Activated T-cell treated with anti-CD3 and anti-CD28 coated beads for 48 hours (primary cell): ENCODE data around the gene CNNM2.
"Not testable (repeated sequence)": the region's sequence is repeated elsewhere in the genome, so short reads cannot be mapped to it uniquely, and the experiment has no call there.

ENCODE experiments used
- DNase-seq: peaks from one replicate; pipeline ENCODE4 v3.0.0-alpha.2; 2020; ENCODE audit warnings: low read depth

The CNNM2 gene

DNA sequence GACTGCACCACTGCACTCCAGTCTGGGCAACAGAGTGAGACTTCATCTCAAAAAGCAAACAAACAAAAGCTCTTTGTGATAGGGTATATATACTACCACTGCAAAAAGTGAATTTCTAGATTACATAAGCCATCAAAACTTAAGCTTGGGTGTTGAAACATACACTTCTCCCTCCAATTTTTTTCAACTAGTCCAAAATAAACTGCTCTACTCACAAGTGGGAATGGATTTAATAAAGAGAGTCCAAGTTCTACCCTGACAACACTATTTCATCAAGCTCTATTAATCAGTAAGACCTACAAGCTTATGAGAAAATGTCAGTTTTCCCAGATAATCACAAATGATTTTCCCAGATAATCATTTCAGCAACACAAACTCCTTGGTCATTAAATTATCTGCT, 192.3 kb downstream of the CNNM2 start:
- no peak for DNase-seq

DNA sequence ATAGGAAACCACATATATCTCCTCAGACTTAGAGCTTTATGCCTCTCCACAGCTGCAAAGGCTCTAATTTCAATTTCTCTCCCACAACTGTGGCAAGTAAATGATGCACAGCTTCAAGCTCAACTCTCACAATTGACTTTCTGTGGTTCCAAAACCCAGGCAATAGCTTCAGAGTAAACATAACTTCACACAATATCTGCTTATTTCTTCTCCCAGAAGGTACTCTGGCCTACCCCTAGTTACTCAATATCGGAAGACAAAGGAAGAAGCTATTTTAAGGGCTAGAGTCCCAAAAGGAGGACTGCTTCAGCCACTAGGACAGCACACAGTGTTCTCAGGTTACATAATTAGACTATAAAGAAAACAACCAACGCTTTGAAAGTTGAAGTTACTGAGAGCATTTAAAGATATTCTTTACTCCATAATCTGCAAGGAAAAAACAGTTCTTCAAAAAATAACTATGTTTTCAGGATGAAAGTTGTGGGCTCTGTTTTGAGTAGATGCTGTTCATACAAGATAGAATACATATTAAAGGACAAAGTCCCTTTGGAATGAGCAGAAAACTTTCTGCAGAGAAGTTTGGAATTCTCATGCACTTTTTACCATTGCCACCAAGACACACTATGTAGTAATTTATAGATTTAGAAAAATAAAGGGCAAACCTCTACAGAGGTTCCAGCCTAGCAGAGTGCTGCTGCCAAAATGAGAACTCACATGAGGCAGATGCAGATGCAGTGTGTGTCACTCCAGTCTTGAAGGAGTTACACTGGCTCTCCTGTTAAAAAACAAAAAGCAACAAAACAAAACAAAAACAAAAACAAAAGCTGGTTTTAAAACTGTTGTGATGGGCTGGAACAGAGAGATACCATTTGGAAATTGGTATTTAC, 193.2 kb downstream of the CNNM2 start:
- no peak for DNase-seq

DNA sequence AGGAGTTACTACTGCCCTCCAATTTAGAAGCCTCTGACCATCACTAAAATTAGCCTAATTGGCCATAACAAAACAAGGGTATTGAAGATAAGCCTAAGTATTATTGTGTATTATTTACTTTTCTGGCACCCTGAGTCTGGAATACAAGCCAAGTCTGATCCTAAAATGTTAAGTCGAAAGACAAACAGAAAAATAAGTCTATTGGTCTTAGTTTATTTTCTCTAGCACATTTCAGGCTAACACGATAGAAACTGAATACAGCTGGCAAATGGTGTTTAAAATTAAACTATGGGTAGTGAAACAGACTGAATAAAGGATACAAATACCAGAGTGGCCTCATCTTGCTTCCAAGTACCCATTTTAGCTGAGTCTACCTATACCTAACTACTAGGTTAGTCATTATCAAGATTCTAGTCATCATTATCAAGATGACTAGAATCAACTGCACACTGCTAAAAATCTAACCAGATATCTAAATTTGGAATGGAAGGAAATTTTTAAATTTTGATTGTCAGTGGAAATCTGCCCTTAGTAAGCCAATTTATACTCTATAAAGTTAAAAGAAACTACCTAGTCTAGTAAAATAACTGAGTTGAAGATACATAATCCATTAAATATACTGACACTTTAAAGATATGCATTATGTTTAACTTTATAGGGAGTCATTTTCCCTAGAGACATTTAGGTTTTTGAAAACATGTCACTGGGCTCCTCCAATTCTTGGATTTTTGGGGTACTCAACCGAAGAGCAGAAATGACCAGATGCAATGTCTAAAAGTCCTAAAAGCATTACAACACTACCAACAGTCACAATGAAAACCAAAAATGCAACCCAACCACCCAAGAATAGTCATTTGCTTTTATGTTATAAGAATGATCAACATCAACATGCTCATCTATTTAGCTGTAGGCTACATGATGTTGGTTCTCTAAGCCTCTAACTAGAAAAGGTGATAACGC, 194.1 kb downstream of the CNNM2 start:
- no peak for DNase-seq

DNA sequence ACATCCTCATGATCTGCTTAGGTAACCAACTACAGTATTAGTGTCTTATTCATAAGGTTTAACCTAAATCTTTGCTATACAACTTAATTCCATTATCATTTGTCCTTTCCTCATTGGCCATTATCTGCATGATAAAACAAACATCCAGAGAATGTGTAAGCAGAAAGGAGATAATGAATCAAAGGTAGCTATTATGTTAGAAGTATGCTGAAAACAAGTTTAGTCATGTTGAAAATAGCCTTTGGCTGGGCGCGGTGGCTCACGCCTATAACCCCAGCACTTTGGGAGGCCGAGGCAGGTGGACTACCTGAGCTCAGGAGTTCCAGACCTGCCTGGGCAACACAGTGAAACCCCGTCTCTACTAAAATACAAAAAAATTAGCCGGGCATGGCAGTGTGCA, 196.8 kb downstream of the CNNM2 start:
- DNase-seq: no peak

DNA sequence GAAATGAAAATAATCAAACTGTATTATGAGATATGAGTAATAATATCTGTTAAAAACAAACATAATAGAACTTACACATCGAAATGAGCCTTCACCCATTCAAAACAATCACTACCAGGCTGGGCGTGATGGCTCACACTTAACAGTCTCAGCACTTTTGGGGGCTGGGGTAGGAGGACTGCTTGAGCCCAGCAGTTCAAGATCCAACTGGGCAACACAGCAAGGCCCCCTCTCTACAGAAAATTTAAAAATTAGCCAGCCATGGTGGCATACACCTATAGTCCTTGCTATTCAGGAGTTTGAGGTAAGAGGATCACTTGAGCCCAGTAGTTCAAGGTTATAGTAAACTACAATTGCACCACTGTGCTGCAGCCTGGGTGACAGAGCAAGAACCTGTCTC, 199.2 kb downstream of the CNNM2 start:
- no peak for DNase-seq

DNA sequence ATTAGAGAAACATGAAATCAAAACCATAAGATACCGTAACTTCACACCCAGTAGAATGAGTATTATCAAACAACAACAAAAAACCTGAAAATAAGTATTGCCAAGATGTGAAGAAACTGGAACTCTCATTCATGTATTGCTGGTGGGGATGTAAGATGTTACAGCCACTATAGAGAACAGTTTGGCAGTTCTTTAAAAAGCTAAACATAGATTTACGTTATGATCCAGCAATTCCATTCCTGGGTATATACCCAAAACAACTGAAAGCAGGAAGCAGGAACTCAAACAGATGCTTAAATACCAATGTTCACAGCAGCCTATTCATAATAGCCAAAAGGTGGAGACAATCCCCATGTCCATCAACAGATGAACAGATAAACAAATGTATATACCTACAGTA, 202.5 kb downstream of the CNNM2 start:
- DNase-seq: no peak

DNA sequence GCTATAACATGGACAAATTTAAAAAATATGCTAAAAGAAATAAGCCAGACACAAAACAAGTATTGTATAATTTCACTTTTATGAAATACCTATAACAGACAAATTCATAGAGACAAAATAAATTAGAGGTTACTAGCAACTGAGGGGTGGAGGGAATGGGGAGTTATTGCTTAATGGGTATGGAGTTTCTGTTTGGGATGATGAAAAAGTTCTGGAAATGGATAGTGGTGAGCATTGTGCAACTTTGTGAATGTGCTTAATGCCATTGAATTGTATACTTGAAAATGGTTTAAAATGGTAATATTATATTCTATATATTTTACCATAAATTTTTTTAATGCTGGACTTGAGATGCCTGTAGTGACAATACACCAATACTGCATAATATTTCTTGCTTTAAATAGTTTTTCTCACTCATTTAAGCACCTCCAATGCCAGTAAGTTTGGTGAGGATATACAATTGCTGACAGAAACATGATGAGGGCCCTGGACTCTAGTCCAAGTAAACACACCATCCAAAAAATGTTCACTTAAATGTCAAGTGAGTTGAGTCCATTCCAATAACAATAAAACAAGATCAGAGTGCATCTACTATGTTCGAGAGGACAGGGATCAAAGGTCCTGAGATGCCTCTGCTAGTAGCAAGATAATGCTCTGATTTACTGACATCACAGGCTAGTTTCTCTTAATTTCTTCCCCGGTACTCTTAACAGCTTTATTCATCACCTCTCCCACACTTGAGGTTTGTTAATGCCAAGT, 203.1 kb downstream of the CNNM2 start:
- no peak for DNase-seq

DNA sequence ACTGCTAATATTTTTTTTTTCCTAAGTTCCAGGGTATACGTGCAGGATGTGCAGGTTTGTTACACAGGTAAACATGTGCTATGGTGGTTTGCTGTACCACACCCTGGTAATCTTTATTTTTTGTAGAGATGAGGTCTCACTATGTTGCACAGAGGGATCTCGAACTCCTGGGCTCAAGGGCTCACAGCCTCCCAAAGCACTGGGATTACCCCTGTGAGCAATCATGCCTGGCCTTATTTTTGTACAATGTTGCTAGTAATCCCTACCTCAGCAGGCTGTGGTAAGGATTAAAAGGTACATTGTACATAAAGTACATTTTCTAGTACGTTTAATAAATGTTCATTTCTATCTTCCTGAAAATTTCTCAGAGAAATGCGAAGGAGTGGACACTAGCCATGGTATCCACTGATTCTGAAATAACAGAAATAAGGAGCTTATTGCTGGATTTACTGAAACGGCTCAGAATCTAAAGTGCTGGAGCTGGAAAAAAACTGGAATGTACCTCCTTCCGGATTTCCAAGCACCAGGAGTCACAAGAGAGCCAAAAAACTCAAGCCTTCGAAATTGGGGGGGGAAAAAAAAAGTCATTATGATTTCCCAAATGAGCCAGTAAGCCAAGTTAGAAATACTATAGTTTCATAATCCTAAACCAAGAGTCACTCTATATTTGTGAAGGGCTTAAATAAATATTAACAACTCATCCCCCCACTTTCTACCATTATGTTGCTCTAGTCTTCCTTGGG, 205.4 kb downstream of the CNNM2 start:
- no peak for DNase-seq

DNA sequence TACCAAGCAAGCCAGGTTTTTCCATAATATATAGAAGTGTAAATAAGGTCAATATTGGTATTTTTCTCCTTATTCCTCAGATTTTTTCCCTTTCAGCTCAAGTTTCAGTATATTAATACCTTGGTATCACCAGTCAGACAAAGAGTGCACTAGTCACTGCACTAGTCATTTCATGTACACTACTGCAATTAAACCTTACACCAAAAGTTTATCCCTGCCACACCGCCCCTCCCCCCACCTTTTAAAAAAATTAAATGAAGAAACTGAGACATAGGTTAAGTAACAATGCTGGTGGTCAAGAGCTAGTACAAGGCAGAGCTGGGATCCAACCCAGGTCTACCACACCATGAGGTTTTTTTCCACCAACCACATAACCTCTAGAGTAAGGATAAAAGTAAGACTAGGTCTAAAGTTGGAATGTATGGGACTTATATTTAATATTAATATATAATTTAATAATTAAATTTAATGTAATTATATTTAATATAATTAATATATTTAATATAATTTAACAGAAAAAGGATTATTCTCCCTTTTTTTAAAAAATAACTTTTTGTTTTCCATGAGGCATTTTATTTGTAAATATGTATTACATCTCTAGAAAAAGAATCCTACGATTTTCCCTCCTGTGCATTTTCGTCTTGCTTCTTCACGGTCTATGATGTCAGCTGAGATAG, 206.5 kb downstream of the CNNM2 start:
- no peak for DNase-seq

DNA sequence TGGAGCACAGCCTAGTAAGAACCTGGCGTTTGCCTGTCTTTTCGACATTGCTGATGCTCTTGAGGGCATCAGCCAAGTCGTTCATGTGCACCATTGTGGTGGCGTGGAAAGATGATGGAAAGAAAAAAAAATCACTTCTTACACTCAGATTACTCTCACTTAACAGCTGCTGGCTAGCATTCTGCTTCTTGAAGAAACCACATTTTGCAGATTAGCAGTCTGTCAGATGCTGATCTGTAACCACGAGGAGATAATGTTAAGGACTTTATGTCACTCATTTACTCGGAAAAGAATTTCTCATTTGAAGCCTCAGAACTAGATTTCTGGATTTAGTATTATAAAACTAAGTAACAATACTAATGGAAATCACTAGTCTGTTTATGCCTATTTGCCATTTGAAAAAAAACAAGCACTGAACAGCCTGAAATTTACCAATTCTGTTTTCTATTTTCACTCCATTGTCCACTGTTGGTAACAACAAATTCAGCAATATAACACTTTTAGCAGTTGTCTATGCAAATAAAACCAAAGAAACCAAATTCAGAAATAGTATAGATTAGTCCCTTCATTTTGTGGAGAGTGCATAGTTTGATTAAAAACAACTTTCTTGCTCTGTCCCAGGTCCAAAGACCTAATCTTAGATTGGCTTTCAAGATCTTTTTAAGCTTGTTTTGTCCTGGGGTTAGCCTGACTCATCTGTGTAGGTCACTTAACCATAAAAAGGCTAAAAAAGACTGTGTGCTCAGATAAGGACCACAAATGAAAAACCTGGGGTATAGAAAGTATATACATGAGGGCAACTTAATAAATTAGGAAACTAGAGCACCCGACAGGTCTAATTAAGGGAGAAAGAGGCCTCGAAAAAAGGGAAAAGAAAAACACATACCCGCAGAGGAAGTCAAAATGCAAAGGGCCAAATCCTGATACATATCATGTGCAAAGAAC, 207.5 kb downstream of the CNNM2 start:
- no peak for DNase-seq

DNA sequence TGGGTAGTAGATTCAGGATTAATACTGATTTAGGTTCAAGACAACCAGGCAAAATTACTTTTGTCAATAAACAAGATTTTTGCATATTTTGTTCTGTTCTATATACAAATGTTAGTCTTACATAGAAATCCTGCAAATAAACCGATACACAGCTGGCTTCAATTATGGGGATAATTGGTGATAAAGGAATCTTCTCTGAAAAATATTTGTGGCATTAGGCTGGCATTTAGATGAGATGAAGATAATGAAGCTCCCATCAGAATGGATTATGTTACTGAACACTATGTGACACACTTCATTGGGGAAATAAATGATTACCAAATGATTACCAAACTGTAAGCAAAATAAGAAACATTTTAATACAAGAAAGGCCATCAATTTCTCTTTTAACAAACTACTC, 209.1 kb downstream of the CNNM2 start:
- DNase-seq: no peak

DNA sequence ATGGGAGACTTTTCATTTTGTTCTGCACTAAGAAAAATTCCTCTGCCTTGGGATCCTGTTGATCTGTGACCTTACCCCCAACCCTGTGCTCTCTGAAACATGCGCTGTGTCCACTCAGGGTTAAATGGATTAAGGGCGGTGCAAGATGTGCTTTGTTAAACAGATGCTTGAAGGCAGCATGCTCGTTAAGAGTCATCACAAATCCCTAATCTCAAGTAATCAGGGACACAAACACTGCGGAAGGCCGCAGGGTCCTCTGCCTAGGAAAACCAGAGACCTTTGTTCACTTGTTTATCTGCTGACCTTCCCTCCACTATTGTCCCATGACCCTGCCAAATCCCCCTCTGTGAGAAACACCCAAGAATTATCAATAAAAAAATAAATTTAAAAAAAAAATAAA, 212.1 kb downstream of the CNNM2 start:
- not testable (repeated sequence) for DNase-seq

DNA sequence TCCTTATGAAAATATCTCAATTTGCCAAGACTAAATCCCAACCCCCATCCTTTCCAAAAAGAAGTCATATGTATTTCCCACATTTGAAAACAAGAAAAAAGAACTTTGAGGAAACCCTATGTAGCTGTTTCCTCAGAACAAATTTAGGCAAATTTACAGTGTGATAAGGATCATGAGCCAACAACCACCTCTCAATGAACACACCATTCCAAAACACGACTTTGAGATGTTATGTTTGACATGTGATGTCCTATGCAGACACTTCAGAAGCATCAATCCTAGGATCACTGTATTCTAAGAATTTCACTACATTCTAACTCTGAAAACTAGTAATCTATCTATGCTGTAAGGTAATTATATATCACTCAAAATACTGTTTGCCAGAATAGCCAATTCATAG, 212.8 kb downstream of the CNNM2 start:
- DNase-seq: no peak

DNA sequence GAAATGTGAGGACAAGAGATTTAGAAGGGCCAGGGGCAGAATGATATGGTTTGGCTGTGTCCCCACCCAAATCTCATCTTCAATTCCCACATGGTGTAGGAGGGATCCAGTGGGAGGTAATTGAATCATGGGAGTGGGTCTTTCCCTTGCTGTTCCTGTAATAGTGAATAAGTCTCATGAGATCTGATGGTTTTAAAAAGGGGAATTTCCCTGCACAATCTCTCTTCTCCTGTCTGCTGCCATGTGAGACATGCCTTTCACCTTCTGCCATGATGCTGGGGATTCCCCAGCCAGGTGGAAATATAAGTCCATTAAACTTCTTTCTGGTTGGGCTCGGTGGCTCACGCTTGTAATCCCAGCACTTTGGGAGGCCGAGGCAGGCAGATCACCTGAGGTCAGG, 217.1 kb downstream of the CNNM2 start:
- not testable (repeated sequence) for DNase-seq

DNA sequence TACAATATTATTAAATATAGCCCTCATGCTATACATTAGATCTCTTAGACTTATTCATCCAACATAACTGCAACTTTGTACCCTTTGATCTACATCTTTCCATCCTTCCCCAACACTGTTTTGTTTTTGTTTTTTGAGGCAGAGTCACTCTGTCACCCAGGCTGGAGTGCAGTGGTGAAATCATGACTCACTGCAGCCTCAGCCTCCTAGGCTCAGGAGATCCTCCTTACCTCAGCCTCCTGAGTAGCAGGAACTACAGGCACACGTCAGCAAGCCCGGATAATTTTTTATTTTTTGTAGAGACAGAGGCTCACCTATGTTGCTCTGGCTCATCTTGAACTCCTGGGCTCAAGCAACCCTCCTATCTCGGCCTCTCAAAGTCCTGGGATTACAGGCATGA, 221.7 kb downstream of the CNNM2 start:
- no peak for DNase-seq
